HG03135 (cell line): ENCODE data around the gene KLHL3.
"Not testable (repeated sequence)": the region's sequence is repeated elsewhere in the genome, so short reads cannot be mapped to it uniquely, and the experiment has no call there.

Source experiments
- ATAC-seq: cut with Tn5 transposase; IDR thresholded peaks from one replicate; pipeline ENCODE4 v1.9.1; 2021; ENCODE audit warnings: mild to moderate bottlenecking, moderate library complexity; ENCODE audit not compliant: unreplicated experiment

The KLHL3 gene

DNA sequence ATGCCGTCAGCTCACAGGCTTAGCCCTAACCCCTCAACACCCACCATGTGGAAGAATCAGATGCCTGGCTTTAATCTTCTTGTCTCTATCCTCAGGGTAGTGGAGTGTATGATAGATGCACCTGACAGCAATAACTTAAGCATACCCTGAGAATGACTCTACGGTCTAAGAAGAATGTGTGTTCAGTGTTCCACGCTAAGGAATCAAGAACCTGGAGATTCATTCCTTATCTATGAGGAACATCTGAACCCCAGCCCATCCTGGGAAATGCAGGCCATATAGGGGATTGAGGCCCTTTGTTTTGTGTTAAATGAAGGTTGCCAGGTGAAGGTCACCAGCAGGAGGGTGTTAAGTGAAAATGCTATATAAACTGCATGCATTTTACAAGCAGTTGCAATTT is 63.0 kb downstream of the KLHL3 start:
- no peak for ATAC-seq

DNA sequence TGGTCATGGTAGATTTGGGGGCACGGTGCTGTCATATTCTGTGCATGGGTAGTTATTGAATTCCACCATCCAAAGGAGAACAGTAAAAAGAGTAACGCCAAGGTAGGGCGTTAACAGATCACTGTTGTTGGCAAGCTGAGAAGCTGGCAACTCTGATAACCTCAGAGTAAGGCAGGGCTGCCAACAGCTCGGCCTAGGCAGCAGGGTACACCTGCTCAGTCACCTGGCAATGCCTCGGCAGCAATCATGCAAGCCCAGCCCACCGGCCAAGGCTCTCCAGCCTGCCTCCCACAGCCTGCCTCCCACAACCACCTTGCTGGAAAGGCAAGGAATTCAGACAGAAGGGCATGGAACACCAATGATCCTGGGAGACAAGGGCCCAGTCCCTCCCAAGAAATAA is 63.9 kb downstream of the KLHL3 start:
- ATAC-seq: no peak

DNA sequence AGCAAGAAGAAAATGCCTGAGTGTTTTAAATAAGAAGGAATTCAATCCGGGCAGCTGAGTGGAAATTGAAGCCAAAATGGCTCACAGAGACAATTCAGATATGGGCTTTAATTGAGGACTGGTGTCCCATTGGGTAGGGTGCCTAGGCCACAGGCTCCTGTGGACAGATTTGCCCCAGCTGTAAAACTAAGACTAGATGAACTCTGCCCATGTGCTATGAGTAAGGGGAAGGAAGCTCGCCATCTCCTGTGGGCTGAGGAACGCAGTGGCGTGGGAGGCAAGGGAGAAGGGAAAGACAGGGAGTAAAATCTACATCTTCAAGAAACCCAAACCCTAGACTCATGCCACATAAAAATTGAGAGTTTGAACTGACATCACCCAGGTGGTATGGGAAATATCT is 66.1 kb downstream of the KLHL3 start:
- no peak for ATAC-seq

DNA sequence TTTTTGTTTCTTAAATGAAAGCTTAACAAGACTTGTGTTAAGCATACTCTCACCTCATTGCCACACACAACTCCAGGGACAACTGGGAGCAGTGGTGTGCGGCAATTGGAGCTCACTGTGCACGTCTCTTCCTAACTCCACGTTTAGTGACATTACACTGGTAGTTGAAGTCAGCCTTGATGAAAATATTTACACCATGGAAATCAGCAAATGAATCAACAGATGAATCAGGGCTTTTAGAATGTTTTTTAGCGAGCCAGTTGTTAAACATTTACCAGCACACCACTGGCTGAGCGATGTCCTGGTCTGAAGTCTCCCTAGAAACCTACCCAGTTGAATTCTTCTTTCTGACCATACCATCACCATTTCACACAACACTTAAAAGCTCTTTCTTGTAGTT is 67.3 kb downstream of the KLHL3 start:
- ATAC-seq: no peak

DNA sequence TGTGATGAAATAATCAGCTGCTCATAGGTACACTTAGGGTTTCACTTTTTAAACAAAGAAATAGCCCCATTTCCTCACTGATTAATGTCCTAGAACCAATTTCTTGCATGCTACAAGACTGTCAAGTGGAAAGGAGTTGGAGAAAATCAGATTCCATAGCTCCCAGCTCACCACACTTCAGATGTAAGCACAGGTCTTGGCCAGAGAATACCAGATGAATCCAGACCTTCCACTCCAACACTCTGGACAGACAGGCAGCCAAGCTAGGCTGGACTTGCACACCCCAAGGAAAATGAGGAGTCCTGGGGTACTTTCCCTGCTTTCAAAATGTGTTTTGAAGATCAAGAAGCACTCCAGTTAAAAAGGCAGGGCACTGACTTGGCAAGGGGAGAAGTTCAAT is 68.5 kb downstream of the KLHL3 start:
- no peak for ATAC-seq

DNA sequence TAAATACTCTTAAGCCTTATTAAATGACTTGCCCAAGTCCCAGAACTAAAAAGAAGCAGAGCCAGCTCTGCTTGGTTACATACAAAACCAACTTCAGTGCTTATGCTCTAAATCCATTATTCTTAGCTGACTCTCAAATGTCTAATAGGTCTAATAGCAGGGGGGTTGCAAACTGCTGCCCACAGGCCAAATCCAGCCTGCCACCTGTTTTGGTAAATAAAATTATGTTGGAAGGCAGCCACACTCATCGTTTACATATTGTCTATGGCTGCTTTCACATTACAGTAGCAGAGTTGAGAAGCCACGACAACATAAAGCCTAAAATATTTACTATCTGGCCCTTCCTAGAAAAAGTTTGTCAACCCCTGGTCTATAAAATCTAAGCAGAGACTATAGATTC is 69.0 kb downstream of the KLHL3 start:
- ATAC-seq: no peak

DNA sequence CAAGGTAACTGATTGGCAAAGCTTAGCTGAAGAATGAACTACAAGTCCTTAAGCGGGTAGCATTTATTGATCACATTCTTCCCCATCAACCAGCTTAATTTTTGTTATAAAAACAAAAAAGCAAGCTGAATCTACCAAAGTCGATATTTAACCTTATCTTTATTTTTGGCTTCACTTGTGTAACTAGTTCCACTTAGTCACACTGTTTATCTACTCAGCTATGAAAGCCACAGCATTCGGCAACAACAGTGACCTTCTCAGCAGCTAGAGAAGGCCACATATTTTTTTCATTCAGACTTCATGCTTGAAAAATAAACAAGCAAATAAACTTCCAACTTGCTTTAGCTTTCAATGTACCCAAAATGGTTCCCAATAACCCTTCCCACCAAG is 69.4 kb downstream of the KLHL3 start:
- ATAC-seq: peak; percentile 38

DNA sequence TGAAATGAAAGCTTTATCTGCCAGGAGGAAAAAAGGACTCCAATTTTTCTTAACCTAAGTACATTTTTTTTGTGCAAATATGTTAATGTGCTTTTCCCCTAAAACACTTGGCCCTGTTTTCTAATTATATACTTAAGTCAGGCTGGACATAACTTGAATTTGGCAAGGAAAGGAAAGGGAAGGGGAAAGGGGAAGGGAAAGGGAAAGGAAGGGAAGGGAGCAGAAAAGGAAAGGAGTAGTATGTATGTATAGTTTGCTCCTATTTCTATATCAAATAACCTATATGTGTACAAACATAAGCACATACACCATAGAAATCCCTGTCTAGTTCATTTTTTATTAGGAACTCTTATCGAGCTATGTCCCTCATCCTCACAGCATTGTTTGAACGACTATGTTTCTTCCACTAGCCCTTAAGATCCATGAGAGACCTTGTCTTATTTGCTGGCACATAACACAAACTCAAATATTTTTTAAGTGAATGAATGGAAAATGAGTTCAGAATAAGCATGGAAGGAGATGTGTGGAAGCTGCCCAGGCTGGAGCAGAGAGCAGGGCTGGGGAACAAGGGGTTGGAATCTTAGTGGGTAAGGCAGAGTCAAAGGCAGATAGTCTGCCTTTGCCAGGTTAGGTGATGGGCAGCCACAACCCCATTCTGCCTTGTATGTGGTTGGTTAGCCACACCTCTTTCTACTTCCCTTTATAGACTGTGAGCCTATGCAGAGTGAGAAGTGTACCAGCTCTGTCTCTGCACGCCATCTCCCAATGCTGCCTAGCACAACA is 70.0 kb downstream of the KLHL3 start:
- ATAC-seq: peak; percentile 99

DNA sequence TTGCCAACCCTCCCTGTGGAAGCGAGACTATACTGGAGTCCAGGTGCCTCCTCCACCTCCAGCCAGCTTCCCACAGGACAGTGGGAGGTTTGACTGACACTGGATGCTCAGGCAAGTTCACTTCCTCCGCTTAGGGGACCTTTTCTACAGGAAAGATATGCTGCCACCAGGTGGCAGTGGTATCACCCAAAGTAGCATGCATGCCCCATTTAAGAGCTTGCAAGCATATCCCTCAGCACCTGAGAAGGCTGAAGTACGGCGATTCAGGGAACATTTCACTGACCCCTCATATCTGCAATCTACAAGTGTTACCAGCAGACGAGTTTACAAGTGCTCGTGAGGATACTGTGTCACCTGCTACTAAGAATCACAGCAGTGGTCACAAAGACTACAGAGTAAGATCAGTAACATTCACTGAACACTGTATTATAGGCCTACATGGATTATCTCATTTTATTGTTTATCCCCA is 75.5 kb downstream of the KLHL3 start:
- ATAC-seq: peak; percentile 85

DNA sequence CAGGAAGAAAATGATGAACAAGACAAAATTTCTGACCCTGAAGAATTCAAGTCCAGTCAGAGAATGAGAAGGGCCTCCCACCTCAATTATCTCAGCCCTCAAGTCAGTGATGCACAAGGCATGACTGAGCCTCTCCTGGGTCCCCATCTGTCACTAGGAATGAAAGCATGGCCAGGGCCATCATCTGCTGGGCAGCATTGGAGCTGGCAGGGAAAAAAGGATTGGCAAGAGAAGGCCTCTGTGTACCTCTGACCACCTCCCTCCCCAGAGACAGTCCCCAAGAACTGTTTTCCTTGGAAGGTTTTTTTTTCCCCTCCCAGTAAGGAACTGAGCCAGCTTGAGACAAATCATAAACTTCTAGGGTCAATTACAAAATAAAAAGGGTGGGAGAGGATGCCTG is 76.7 kb downstream of the KLHL3 start:
- no peak for ATAC-seq

DNA sequence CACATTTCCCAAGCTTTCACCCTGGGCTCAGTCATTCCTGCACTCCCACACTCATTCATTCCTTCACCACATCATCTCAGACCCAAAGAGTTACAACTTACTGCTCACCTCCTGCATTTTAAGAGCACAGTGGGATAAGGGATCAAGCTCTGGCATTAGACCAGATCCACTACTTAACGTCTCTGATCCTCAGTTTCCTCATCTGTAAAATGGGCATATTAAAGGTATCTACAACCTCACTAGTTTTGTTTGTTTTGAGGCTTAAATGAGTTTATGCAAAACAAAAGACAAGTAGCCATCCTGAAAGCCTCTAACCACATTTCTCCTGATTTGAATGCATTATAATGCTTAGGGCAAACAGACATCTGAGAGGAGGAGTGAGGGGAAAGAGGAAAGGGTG is 77.6 kb downstream of the KLHL3 start:
- no peak for ATAC-seq

DNA sequence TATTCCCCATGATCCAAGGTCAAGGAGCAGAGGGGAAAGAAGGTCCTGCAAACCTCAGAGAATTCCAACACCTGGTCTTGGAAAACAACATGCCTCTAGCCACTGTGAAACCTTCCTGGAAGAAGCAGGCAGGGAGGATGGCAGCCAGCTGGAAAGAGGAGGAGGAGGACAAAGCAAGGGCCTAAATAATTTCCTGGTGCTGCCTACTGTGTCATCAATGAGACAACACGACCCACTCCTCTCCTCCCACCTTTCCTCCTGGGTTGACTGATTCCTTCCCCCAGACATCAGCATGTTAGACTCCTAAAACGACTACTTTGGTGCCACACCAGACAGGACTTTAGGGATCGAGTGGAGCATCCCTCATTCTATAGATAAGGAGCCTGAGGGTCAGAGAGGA is 78.8 kb downstream of the KLHL3 start:
- no peak for ATAC-seq

DNA sequence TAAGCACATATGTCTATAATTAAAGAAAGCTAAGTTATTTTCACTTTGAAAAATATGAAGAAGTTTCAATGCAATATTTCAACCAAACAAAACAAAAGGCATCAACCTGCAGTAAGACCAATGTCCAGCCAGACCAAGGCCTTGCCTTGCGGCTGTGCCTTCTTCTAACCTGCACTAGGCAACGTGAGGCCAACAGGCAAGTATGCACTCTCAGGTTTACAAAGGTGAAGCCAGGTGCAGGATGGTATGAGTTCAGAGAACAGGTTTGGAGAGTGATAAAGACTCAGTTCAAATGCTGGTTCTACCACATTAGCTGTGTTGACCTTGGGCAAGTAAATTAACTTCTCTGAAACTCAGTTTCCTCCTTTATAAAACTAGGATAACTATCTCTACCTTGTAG is 79.3 kb downstream of the KLHL3 start:
- no peak for ATAC-seq

DNA sequence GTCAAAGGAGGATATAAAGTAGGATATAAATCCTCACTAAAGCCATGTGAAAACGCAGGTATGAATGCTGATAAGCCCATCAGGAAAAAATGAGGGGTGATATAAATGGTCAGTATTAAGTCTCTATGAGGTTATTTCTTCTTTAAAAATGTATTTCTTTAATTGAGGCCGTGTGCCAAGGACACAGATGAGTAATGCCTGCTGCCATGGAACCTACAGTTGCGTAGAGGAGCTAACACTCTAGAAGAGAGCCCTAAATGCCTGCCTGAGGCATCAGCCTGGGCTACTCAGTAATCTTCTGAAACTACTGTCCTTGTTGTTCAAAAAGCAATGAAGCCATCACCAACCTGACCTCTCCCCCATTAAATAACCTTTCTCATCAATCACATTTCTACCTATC is 84.9 kb downstream of the KLHL3 start:
- ATAC-seq: no peak

DNA sequence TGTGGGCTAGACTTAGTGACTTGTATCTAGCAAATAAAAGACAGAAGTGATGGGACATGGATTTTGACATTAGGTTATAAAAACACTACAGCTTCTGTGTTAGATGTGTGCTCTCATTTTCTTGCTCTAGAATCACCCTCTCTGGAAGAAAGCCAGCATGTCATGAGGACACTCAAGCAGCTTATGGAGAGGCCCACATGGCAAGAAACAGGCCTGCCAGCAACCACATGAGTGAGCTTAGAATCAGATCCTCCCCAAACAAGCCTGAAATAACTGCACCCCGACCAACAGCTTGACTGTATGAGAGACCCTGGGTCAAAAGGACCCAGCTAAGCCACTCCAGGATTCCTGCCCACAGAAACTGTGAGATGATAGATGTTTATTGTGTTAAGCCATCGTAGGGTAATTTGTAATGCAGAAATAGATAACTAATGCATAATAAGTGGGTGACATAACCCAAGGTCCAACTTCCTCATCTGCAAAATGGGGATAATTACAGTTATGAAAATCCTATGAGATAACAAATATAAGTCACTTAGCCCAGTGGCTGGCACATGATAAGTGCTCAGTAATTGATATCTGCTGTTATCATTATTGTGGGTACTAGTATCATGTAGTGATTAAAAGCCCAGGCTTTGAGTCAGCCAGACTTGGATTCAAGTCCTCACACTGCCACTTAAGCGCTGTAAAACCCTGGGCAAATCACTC is 86.5 kb downstream of the KLHL3 start:
- no peak for ATAC-seq

DNA sequence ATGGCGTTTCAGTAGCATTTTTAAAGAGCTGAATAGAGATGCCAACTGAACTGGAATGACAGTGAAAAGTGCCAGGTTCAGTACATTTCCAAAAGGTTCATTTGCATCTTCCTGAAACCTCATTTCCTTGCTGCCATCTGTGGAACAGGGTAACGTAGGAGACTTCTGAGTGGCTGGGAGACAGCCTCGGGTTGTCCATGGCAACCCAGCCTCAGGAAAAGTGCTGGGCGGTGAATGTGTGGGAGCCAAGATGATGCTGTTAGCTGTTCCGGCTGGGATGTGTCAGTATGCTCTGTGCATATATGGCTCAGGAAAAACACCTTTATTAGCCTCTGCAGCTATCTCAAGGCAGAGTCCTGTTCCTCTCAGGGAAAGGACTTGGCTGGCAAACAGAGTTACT is 87.5 kb downstream of the KLHL3 start:
- no peak for ATAC-seq

DNA sequence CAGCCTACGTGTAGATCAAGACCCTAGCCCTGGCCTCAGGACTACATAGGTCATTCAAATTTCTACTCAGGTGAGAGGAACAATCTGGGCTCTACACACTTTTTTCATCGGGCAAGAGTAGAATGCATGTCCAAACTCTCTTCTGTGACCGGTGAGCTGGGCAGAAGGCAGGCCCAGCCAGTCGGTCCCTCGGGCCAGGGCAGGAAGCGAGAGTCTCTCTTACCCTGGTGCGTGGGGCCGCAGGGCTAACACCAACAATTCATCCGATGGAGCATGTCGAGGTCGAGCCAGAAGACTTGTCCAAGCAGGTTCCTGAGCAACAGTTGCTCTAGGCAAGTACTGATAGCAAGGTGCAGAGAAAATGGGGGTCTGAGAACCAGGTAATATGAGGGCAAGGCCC is 88.5 kb downstream of the KLHL3 start:
- ATAC-seq: no peak

DNA sequence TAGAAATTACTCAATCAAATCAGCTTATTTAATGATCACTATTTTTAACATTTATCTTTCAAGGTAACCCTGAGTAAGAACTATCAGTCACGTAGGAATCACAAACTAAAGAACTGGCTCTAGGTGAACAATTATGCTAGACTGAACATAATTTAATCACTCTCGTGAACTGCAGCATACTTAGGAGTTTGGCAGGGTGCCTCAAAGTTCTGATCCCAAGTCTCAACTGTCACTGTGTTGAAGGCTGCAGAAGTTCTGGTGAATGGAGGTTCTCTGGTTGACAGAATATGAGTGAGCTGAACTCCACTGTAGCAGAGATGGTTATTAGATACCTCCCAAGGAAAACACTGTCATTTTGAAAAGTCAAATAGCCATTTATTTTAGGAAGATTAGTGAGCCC is 89.1 kb downstream of the KLHL3 start:
- no peak for ATAC-seq

DNA sequence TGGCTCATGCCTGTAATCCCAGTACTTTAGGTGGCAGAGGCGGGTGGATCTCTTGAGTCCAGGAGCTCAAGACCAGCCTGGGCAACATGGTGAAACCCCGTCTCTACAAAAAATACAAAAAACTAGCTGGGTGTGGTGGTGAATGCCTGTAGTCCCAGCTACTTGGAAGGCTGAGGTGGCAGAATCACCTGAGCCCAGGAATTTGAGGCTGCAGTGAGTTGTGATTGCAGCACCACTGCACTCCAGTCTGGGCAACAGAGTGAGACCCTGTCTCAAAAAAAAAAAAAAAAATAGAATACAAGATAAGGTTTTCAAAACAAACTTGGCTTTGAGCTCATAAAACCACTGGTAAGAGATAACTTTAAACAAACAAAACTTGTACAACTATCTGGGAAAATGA is 92.8 kb downstream of the KLHL3 start:
- not testable (repeated sequence) for ATAC-seq

DNA sequence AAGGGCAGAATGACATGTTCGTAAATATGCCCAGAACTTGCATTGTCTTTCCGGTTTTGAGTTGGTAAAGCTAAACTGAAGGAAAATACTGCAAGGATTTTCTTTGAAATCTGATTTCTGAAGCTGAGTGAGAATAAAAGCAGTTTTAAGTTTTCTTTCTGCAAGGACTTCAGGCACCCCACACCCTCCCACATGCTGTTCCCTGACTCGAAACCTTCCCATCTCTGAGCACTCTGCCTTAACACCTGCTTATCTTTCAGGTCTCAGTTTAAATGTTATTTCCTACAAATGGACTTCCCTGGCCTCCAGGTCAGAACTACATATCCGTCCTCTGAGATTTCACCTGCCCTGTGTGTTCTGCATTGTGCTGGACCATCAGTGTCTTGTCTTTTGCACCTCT is 93.8 kb downstream of the KLHL3 start:
- no peak for ATAC-seq

DNA sequence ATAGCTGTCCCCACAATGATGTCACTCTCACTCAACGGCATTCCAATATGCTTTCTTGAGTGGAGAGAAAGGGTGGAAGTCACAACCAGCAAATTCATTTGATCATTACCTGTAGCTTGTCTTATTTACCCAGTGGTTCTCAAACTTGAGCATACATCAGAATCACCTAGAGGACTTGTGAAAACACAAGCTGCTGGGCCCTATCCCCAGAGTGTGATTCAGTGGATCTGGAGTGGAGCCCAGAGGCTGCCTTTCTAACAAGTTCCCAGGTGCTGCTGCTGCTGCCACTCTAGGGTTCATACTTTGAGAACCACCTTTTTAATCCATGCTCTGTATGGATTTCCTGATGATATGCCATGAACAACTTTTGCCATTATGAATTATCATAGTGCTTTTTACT is 94.7 kb downstream of the KLHL3 start:
- ATAC-seq: no peak

DNA sequence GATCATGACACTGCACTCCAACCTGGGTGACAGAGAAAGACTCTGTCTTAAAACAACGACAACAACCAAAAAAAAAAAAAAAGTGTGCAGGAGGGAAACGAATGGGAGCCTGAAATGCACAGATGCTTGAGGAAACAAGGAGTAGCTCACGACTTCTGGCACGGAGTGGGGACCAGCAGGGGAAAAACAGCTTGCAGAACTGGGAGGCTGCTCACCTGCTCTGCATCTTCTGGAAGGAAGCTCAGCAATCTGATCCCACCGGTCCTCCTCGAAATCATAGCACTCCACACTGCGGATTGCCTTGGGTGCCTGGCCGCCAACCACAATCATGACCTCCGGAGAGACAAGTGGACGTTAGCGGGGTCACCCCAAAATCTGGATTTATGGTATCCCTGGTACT is 96.2 kb downstream of the KLHL3 start:
- ATAC-seq: no peak

DNA sequence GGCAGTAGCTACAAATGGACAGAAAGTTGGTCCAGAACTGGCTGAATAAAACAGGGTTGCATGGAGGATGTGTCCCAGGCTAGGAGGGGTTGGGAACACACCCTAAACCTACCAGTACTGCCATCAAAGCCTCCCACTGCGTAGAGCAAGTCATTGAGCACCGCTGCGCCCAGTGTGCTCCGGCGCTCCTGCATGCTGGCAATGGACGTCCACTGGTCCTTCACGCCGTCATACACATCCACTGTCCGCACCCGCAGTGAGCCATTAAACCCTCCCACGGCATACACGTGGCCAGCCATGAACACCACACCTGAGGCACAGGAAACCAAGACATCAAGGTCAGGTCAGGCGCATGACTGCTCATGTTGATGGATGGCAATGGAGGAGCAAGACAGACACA is 97.0 kb downstream of the KLHL3 start:
- no peak for ATAC-seq
